Ovary (tissue), 9 donors: ENCODE measurements around the gene LIMCH1. TPM values are rescaled to one million over a fixed set of nuclear protein-coding genes. Genes with fewer than 3 reads are reported as not detected.

ENCODE experiments used
- DNase-seq, 5 donors: peaks; one replicate each; pipeline ENCODE4 v3.0.0-alpha.2; 2019 to 2020
- H3K27ac ChIP-seq, 2 donors: fragments of 200-600 bp; one replicate each; pipeline versions ENCODE4 v1.5.1 to v1.8.0; 2019 to 2022
- H3K27me3 ChIP-seq: fragments of 200-600 bp; one replicate; pipeline ENCODE4 v1.8.0; 2022
- H3K36me3 ChIP-seq: fragments of 200-600 bp; sonication (generic); one replicate; pipeline ENCODE4 v1.5.1; 2019
- H3K4me1 ChIP-seq: one replicate; pipeline ENCODE4 v1.8.1; 2013; ENCODE audit warnings: mild to moderate bottlenecking, moderate library complexity; ENCODE audit not compliant: insufficient read depth
- H3K4me3 ChIP-seq: fragments of 200-600 bp; sonication (generic); one replicate; pipeline ENCODE4 v1.5.1; 2017
- H3K9me3 ChIP-seq, 2 donors: fragments of 200-600 bp in 1 of 2; sonication (generic) in 1 of 2; one replicate each; pipeline versions ENCODE4 v1.5.1 to v1.8.1; 2013 to 2019; ENCODE audit warnings: mild to moderate bottlenecking in 1 of 2, moderate library complexity in 1 of 2
- EP300 ChIP-seq: sonication (generic); formaldehyde crosslinking; IDR thresholded peaks from one replicate; pipeline ENCODE4 v1.6.1; 2017; ENCODE audit warnings: antibody characterized with exemption
- POLR2A ChIP-seq: fragments of 450-650 bp; IDR thresholded peaks from one replicate; pipeline ENCODE4 v1.6.1; 2017; ENCODE audit warnings: antibody characterized with exemption, mild to moderate bottlenecking, moderate library complexity
- WGBS, 3 donors: extraction: QIAGEN DNeasy Blood & Tissue Kit in 1 of 3; methylation state at CpG; one replicate each; pipeline versions ENCODE4 v1.1.5 to v1.1.7; 2013 to 2017; 5-methylcytosine and 5-hydroxymethylcytosine counted together
- intact Hi-C, 4 donors: fragments of 100-400 bp; cut with DNase I; formaldehyde crosslinking; loops; one replicate each; pipeline versions ENCODE4 v1.11.0 to v1.15.1; 2022 to 2023
- polyA plus RNA-seq, 2 donors: library from polyadenylated mRNA; stranded (reverse); fragments of 200-250 nt in 1 of 2; fragments of 350-450 nt in 1 of 2; fragmentation: Illumina TruSeq in 1 of 2; extraction: RNeasy Lipid Tissue Mini Kit (QIAGEN cat#74804) in 1 of 2; gene quantifications; one replicate each; pipeline ENCODE4 v1.2.3, GENCODE V29; 2013 to 2014
- total RNA-seq, 7 donors: library from RNA; depleted of rRNA in 2 of 7; stranded (reverse); fragments of >200 nt in 2 of 7; fragmentation: NEBNext Ultra II Directional in 3 of 7; extraction: Animal tissue kit (Norgen Biotek cat#: 25700) in 3 of 7; gene quantifications; one replicate each; pipeline versions ENCODE4 v1.1.0 to v1.2.4, GENCODE V29; 2016 to 2023
- TF ChIP-seq, protein P1 (sequence below), 3 donors: fragments of 450-650 bp in 2 of 3; fragments of 200-600 bp in 1 of 3; IDR thresholded peaks; one replicate each; pipeline versions ENCODE4 v1.5.1 to v1.8.0; 2016 to 2022; ENCODE audit warnings: antibody characterized with exemption in 3 of 3, mild to moderate bottlenecking in 1 of 3
- donor health status: DM: no; HTN: no; CAD: no; lungs with moderate emphysema.
- donor health status: DM: no; HTN: no; CAD: no.
- donor health status: Bipolar disorder and iron deficiency.
- donor health status: DM: yes; HTN: yes; CAD: no.
- donor health status: DM: no; HTN: no; CAD: no.
- donor health status: DM: yes; HTN: yes; CAD: no.

Gene LIMCH1
- total and polyA plus RNA-seq, 9 donors = 9.7 to 56.6 (median 23.6) TPM

- Histone ChIP-seq H3K9me3 (no peaks in the 10 kb centered on the region), H3K4me1 (no peaks in the 10 kb centered on the region), H3K4me3 (no peak overlapping the region), H3K27ac (no peak overlapping the region), H3K27me3 (no peaks in the 10 kb centered on the region), H3K36me3 (no peaks in the 10 kb centered on the region)
- TF ChIP-seq, protein P1, sequence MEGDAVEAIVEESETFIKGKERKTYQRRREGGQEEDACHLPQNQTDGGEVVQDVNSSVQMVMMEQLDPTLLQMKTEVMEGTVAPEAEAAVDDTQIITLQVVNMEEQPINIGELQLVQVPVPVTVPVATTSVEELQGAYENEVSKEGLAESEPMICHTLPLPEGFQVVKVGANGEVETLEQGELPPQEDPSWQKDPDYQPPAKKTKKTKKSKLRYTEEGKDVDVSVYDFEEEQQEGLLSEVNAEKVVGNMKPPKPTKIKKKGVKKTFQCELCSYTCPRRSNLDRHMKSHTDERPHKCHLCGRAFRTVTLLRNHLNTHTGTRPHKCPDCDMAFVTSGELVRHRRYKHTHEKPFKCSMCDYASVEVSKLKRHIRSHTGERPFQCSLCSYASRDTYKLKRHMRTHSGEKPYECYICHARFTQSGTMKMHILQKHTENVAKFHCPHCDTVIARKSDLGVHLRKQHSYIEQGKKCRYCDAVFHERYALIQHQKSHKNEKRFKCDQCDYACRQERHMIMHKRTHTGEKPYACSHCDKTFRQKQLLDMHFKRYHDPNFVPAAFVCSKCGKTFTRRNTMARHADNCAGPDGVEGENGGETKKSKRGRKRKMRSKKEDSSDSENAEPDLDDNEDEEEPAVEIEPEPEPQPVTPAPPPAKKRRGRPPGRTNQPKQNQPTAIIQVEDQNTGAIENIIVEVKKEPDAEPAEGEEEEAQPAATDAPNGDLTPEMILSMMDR (IDR thresholded peaks at IDR 0.05) = no peak
- TF ChIP-seq EP300 = no peak
- no peak for TF ChIP-seq POLR2A
- intact Hi-C loops = no loop called here
- WGBS, 3 donors = 0 to 6% (median 2%) methylated on average over 1 of the region's 1 CpG
- no peak for DNase-seq
Measured at GRCh38 chr4:41725254-41725653, 187.3 kb downstream of the LIMCH1 start.

- Histone ChIP-seq H3K4me3 (no peak overlapping the region), H3K36me3 (no peaks in the 10 kb centered on the region), H3K9me3 (no peaks in the 10 kb centered on the region), H3K4me1 (no peaks in the 10 kb centered on the region), H3K27ac (no peak overlapping the region), H3K27me3 (no peaks in the 10 kb centered on the region)
- 59 to 69% (median 64%) methylated on average over 4 of the region's 4 CpGs for WGBS, 3 donors
- no peak for TF ChIP-seq EP300
- TF ChIP-seq, protein P1 (IDR thresholded peaks at IDR 0.05) = no peak
- no peak for TF ChIP-seq POLR2A
- intact Hi-C loops = no loop called here
- no peak for DNase-seq
Measured at GRCh38 chr4:41727861-41728572, 190.1 kb downstream of the LIMCH1 start.

- Histone ChIP-seq H3K9me3 (no peaks in the 10 kb centered on the region), H3K27ac (no peak overlapping the region), H3K36me3 (no peaks in the 10 kb centered on the region), H3K4me3 (no peak overlapping the region), H3K27me3 (no peaks in the 10 kb centered on the region), H3K4me1 (no peaks in the 10 kb centered on the region)
- intact Hi-C loops = no loop called here
- WGBS, 3 donors = 62 to 75% (median 68%) methylated on average over 3 of the region's 3 CpGs
- no peak for DNase-seq
- TF ChIP-seq EP300 (no peak), POLR2A (no peak)
- TF ChIP-seq, protein P1 (IDR thresholded peaks at IDR 0.05) = no peak
Measured at GRCh38 chr4:41728573-41728913, 190.6 kb downstream of the LIMCH1 start.

- H3K36me3 ChIP-seq = no peaks in the 10 kb centered on the region
- 16 to 18% (median 18%) methylated on average over 12 of the region's 12 CpGs for WGBS, 3 donors
- H3K27me3 ChIP-seq = no peaks in the 10 kb centered on the region
- no peaks in the 10 kb centered on the region for H3K4me1 ChIP-seq
- TF ChIP-seq, protein P1 (IDR thresholded peaks at IDR 0.05) = no peak
- TF ChIP-seq EP300 (no peak), POLR2A (no peak)
- no peak for DNase-seq
- intact Hi-C loops = no loop called here
- no peaks in the 10 kb centered on the region for H3K9me3 ChIP-seq
- H3K27ac ChIP-seq = no peak overlapping the region
- no peak overlapping the region for H3K4me3 ChIP-seq
Measured at GRCh38 chr4:41731569-41732126, 193.7 kb downstream of the LIMCH1 start.
